ENCODE data around the gene GPM6B.

GPM6B gene, protein sequence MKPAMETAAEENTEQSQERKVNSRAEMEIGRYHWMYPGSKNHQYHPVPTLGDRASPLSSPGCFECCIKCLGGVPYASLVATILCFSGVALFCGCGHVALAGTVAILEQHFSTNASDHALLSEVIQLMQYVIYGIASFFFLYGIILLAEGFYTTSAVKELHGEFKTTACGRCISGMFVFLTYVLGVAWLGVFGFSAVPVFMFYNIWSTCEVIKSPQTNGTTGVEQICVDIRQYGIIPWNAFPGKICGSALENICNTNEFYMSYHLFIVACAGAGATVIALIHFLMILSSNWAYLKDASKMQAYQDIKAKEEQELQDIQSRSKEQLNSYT

DNA sequence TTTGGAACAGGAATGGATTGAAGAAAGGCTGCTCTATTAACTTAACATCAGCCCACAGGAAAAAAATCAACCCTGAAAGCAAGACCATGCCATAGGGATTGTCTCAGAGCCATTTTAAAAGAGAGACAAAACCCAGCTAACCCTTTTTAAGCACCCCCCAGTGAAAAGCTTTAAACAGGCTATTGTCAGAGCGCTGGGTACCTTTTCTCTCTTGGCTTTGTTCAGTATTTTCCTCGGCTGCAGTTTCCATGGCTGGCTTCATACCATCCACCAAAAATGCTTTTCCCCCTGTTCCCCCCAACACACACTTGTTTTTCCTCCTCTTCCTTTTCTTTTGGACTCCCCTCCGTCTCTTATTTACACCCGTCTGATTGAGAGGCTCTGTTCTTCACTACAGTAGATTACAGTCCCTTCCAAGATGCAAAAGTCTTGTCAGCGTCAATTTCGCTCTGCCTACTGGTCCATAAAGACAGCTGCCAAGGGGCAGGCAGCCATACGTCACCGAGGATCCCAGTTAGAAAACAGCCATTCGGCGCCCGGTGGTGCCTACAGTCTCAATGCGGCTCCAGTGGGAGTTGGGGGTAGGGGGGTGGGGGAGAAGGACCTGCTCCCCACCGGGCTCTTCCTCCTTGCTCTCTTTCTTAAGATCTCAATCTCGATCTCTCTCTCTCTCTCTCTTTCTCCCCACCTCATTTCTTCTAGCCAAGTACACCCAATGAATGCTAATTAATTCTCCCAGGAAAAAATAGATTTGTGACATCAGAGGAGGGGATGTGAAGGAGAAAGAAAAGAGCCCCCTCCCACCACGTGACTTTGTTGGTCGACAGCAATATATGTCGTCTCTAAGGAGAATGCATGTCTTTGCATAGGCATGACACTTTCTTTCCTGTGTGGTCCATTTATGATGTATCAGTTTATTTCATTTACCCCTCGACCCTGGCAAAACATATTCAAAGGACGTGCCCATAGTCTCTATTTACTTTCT is at the start of gene GPM6B:
GPM6B (minus strand) TSS at position 451 of the 985 bp plus-strand sequence; CDS start at position 262, 189 bp downstream.
- no peak for DNase-seq (ENCODE audit: low spot score)

DNA sequence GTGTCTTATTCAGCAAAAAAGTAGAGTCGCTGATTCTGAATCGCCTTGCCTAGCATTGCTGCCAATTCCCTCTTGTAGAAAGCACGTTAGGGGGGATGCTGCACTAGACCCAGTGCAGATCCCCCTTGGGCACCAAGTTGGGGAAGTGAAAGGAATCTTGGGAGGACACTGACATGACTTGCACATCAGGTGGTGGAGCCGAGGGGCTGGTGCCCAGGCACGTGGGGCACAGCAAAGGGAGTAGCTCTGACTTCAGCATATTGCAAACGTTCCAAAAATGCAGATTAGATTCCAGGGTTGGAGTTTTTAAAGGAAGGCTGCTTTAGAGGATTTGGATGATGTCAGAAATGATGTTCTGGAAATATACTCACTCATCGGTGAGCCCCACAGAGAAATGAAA is 47.4 kb upstream of the GPM6B start:
- no peak for DNase-seq (ENCODE audit: low spot score)

DNA sequence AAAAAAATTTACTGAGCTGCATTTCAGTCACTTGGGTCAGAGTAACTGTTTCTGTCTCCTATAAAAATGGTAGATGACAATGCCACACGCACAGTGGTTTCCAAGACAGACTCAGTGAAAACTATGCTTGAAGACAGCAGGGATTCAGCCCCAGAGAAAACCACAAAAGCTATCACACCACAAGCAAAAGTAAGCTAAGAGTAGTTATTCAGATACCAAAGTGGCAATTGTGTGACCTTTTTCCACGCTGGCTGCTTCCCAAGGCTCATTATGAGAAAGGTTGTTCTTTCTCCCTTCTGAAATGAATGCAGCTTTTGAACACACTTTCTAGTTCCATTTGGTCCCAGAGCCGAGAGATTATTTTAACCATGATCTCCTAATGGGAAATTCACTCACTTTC is 46.4 kb upstream of the GPM6B start:
- no peak for DNase-seq (ENCODE audit: low spot score)

DNA sequence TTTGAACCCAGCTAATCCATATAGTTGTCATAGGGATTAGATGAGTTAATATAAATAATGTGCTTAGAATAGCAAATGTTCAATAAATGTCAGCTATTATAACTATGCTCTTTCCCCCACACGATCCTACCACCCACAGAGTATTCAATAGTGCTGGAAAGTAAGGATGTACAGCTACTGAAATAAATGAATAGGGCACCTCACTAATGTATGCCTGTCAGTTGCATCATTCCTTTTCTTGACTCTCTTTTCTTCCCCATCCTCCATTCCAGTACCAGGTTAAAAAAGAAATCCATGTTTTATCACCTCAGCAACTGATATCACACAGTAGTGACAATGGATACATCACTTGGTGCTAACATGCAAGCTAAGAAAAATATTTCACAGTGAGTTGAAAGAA is 42.8 kb upstream of the GPM6B start:
- DNase-seq (ENCODE audit: low spot score), result no peak

DNA sequence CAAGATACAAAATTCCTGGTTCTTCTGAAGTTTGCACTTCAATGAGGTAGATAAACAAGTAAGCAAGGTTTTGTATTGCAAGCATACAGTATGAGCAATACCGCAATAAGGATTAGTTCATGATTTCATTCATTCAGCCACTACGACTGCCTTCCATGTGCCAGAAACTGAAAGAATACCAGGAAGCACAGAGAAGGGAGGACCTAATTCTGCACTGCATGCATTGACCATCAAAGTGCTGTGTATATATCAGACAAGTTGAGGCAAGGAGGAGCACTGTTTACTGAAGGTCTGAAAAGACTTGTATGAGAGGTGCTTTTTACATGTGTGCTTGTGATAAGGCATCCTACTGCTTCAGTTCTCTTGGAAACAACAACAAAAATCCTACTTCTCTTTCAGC is 40.9 kb upstream of the GPM6B start:
- no peak for DNase-seq (ENCODE audit: low spot score)

DNA sequence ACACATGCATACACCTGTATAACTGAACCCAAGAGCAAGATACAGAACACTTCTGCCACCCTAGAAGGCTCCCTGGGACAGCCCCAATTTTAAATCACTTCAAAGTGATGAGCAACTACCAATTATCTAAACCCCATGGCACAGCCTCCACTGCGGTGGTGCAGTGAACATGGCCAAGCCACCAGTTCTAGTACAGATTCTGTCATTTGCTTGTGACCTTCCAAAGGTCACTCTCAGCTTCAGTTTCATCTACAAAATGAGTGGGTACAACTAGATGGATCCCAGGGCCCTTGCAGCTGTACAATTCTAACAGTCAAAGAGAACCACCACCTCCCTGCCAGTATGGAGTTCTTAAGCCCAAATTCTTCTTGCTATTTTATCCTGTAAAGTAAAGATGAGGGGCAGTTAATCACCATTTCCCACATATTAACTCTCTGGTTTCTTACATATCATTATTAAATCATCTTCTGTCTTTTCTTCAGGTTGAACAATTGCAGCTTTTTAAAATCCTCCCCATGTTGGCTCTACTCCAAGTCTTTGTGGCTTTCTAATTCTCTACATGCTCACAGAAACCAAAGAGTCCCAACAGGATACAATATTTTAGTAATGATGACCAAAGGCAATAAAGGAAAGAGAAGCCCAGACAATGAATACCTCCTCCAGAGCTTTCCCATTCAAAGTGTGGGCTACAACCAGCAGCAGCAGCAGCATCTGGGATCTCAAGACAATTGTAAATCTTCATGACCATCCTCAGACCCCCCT is 39.0 kb upstream of the GPM6B start:
- DNase-seq (ENCODE audit: low spot score), result no peak

DNA sequence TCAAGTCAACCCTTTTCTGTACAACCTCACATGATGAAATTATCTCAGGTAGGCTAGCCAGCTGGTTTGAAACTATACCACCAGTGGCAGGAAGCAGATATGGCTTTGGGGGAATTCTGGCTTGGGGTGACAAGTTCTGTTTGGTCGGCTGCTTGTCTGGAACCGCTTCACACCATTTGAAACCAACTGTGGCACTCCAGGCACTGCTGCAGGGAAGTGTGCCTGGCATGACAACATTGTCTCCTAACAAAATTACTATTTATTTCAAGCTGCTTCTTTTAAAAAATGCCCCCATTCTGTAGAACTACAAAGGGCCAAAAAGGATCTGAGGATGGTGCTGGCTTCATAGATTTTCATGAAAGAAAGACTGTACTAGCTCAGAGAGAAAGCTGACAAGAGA is 37.1 kb upstream of the GPM6B start:
- DNase-seq (ENCODE audit: low spot score), result no peak

DNA sequence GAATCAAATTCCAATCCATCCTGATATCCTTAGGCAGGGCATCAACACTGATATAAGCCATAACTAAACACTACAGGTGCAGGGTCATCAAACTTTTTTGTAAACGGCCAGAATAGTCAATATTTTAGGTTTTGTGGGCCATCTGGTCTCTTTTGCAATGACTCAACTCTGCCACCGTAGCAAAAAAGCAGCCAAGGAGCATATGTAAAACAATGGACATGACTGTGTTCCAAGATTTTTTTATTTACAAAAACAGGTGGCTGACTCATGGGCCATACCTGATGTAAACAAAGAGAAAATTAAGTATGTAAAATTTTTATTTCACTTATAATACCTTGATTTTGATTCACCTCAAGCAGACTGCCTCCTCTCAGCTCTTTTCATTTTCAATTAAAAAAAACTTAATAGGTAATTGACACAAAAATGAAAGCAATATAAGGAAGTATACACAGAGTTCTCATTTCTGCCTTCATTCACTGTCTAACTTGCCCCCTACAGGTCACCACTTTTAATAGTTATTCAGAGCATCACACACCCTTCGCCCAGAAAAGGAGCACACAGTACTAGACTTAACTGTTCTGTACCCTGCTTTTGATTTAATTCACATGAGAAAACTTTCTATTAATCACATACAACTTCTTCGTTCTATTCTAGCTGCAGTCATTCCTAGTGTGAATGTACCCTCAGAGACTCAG is 35.3 kb upstream of the GPM6B start:
- no peak for DNase-seq (ENCODE audit: low spot score)

DNA sequence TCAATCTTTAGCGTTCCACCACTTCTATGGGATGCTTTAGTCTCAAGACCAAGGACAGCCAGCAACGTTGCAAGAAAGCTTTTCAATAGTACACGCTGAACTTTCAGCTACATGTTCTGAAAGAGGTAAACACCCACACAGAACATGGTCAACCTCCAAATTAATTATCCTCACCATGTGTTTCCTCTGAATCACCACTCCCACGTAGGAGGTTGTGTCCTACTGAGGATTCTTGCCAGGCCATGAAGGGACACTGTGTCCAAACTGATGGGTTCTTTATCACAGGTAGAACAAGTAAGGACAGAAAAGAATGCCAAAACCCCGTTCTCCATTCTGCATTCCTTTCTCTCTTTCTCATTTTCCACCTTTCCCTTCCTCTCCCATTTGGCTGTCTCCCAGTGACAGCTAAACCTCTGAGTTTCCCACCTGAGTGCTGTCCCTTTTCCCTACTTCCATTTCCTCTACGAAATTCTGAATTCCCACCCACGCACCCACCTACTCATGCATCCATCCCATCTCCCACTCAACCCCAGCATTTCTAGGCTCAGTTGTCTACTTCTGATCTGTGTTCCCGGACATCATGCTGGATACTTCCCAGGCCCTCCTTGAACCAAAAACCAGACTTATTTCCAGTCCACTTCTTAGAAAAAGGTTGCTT is 29.0 kb upstream of the GPM6B start:
- no peak for DNase-seq (ENCODE audit: low spot score)

DNA sequence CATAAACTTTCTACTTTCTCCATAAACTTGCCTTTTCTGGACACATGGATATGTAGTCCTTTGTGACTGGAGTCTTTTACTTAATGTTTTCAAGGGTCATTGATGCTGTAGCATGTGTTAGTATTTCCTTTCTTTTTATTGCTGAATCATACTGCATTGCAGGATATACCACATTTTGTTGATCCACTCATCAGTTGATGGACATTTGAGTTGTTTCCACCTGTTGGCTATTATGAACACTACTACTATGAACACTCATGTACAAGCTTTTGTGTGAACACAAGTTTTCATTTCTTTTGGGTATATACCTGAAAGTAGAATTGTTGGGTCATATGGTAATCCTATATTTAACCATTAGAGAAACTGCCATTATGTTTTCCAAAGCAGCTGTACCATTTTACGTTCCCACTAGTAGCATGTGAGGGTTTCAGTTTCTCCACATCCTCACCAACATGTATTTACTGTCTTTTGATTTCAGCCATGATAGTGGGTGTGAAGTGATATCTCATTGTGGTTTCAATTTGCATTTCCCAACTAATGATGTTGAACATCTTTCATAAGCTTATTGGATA is 26.3 kb upstream of the GPM6B start:
- no peak for DNase-seq (ENCODE audit: low spot score)

DNA sequence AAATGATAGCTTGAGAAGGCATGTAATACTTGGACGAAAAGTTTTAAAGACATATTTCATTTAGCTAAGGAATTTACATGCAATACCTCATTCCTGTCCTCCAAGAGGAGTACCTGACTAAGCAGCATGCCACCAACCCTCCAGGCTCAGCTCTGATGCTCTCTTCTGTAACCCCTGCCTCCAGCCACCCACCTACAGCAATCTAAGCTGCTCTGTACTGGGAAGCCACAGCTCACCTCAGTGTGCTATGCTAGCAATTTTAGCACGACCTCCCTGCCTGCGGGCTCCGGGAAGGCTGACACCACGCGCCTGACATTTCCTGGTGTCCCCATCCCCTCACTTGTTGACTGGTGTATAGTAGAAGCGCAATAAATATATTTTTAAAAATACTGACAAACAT is 23.2 kb upstream of the GPM6B start:
- no peak for DNase-seq (ENCODE audit: low spot score)

DNA sequence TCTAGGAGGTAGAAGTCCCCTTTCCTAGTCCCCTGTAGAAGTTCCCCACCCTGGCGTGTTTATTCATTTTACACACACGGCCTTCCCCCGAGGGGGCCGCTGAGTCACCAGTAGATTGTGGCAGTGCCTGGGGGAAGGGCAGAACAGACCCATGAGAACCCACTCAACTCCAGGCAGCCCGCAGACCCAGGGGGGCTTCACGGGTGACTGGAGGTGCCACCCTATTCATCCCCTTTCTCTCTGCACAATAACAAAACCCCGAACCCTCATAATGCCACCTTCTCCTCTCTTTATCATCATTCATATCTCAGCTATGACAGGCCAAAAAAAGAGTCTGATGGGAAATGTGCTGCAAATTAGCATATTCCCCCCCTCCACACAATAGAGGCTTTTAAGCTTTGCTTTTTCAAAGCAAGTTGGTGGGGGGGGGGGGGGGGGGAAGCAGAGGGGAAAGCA is 20.4 kb upstream of the GPM6B start:
- DNase-seq (ENCODE audit: low spot score), result no peak

DNA sequence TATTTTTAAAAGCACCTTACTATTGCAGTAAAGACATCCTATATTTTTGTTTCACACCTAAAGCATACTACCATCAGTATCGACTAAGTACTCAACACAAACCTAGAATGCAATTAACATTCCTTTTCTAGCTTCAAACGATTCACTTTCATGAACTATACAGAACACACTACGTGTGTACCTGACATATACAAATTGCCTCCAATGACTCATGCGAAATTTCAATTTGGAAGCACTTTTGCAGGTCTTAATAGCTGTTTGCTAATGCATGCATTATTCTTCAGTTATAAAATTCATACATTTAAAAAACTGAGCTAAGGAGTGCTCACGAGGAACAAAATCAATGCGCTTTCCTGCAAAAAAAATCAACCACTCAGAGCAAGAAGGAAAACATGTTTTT is 19.7 kb upstream of the GPM6B start:
- no peak for DNase-seq (ENCODE audit: low spot score)

DNA sequence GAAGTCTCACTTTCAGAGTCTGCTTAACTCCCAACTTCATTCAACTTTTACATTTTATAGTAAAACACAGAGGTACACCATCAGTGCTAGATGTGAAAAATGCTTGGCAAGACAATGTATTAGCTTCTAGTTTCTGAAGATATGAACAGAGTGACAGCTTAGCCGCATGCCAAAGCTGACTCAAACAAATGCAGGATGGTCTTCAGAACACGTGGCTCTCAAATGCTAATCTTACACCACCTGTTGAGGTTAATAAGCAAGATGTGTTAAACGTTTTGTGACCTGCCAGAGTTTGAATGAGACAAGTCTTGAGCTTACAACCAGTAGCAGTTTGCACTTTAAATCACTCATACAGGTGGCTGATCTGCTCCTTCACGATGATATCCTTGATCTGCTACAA is 18.9 kb upstream of the GPM6B start:
- DNase-seq (ENCODE audit: low spot score), result no peak

DNA sequence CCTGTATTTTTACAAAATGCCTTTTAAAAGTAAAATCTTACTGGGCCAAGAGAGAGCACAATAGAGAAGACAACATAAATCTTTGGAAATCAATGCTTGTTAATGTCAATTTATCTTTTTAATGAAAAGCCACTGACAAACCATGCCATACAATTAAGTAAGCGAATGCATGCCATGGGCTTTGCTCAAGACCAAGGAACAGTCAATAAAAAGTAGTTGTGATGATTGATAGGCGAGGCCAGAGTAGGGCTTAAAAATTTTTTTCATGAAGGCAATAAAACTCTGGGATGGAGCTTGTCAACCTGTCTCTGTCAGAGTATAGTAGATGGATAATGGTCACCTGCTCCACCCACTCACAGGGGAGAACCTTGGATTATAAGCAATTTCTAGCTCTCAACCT is 17.5 kb upstream of the GPM6B start:
- DNase-seq (ENCODE audit: low spot score), result no peak

DNA sequence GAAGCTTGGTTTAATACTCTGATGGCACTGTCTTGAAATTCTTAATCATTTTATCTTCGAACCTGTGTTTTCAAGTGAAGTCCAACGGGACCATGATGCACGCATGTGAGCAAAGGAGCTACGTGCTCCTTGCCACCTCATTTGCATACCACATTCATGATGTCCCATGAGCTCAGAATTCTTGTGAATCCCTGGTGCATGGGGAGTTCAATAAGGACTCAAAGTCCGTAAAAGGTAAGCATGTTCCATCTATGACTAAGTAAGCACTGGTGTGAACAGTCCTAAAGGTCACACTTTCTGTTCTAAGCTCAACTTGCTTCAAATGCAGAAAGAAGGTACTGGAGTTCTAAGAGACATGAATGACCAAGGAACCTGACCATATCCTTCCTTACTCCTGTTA is 13.1 kb upstream of the GPM6B start:
- no peak for DNase-seq (ENCODE audit: low spot score)

DNA sequence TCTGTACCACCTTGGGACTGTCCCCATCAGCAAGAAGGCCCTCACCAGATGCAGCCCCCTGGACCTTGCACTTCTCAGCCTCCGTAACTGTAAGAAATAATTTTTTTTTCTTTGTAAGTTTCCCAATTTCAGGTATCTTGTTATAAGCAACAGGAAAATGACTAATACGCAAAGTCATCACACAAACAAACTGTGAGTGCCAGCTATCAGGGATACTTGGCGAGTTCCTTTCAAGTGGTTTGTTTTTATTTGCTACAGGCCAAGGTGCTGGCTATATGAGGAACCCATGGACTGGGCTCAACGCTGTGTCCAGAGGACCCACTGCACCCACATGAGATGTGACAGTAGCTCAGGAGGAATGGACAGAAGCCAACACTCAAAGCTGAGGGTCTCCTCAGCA is 11.5 kb upstream of the GPM6B start:
- DNase-seq (ENCODE audit: low spot score), result no peak

DNA sequence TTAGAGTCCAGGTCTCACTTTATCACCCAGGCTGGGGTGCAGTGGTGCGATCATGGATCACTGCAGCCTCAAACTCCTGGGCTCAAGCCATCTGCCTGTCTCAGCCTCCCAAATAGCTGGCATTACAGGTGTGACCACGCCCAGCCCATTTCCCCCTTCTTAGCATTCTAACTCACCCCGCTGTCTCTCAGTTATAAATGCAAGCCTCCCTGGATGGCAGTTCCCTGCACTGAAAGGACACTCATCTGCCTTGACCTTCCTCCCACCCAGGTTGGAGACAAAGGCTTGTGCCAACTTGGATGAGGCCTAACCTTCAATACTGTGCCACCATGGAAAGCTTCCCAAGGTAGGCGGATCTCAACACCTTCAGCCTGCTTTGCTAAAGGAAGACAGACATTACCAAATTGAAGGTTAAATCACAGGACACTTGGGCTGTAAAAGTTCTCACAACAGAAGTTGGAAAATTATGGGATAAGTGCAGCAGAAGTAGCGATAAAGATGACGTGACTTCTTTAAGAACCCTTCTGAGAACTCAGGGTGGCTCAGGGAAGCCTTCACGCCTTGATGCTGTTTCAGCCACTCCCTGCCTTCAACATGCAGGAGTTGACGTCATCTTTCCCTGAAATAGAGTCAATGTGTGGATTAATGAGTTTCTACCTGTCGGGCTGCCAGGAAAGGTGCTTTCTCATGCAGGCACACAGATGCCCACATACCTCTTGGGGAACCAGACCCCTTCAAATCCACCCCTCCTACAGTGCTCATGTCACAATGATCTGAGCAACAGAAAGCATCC is 10.6 kb upstream of the GPM6B start:
- no peak for DNase-seq (ENCODE audit: low spot score)

DNA sequence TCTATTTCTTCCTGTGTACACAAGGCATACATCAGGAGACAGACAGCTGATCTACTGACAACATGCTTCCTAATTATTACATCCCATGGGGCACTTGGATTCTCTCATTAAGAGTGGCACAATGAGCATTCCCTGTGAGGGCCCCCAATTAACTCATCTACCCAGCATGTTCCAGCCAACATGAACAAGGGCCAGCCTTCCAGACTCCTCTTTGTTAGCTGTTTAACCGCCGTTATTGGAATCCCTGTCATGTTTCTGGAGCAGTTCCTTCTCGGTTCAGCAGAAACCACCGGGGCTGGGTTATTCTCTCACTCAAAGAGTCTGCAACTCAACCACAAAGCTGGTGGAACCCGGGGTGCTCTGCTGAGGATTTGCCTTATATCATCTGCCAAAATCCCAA is 9.9 kb upstream of the GPM6B start:
- DNase-seq (ENCODE audit: low spot score), result no peak

DNA sequence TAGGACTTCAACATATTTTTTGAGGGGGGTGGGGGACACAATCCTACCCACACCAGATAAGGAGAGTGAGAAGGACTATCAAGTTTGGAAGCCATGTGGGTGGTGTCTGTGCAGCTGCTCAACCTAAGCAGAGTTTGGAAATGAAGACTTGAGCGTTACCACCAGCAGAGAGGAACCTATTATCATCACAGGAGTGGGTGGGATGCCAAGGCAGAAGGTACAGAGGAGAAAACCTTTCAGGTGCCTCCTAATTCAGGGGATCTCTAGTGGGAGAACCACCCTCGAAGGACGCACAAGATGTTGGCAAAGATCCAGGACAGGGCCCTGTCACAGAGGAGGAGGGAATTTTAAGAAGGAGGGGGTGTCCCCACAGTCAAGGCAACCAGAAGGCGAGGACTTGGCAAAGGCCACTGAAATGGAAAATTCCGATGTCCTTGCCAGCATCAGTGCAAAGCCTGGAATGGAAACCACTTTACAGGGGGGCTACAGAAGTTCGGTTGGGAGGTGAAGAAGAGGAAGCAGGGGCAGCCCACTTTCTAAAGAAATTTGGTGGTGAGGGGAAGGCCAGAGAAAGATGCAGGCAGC is 8.4 kb upstream of the GPM6B start:
- DNase-seq (ENCODE audit: low spot score), result no peak

Data from HuH-7 (cell line).